Measurements from ENCODE around the gene ITPR1.

GRCh38 chr3:4570840-4571621 lies 77.9 kb downstream of the ITPR1 start:
- TF ChIP-seq CTCF (conservative IDR thresholded peaks at IDR 0.05; ENCODE audit: low read length) (no peak), EZH2phosphoT487 (IDR thresholded peaks at IDR 0.05; ENCODE audit: borderline replicate concordance, low read depth, low read length) (no peak)
